T47D (cell line): ENCODE measurements around the gene RTN4R.

ENCODE experiments used
- DNase-seq, 2 experiments: peaks; one replicate each; pipeline versions ENCODE4 v3.0.0 to v3.0.0-alpha.2; 2011 to 2012; ENCODE audit warnings: low read depth in 1 of 2, low spot score in 1 of 2
- JUND ChIP-seq: IDR thresholded peaks from 2 replicates; pipeline ENCODE4 v1.6.1; 2012; ENCODE audit warnings: low read depth
- in situ Hi-C: cut with HindIII; loops from 2 replicates; pipeline ENCODE4 v1.10.0; 2016; ENCODE audit warnings: low sequenced_read_pairs, low pct_unique_long_range_greater_than_20kb

RTN4R gene

DNA sequence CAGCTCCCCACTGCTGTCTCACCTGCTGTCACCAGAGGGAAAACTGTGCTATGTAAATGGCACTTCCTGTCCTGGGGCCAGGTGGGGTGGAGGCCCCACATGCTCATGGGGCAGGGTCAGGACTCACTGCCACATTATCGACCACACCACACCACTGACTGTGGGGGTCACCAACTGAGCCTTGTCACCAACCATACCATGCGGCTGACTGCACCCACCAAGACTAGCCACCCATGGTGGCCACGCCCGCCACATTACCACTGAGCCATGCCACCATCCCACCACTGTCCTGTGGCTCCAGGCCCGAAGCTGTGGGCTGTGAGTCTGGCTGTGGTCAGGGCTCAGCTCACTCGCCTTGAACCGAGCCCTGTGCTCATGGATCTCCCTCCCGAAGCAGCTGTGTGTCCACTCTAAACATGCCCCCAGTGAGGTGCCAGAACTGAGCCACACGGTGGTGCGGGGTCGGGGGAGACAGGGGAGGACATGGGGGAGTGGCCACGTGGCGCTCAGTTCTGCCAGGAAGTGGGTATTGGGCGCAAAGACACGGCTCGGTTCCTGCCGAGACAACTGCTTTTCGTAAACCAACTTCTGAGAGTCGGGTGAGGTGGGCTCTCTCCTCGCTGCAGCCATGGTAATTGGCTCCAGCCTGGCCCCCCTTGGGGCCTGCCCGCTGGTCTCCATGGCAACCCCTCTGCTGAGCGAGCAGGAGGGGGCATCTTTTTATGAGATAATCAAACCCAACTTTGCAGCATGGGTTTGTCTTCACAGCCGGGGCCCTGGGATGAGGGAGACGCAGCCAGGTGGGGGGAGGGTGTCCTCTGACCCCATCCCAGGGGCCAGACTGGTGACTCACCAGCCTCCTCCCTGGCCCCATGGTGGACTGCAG is 23.2 kb downstream of the RTN4R start:
- DNase-seq, result no peak
- in situ Hi-C loops, result no loop called here
- no peak for TF ChIP-seq JUND

DNA sequence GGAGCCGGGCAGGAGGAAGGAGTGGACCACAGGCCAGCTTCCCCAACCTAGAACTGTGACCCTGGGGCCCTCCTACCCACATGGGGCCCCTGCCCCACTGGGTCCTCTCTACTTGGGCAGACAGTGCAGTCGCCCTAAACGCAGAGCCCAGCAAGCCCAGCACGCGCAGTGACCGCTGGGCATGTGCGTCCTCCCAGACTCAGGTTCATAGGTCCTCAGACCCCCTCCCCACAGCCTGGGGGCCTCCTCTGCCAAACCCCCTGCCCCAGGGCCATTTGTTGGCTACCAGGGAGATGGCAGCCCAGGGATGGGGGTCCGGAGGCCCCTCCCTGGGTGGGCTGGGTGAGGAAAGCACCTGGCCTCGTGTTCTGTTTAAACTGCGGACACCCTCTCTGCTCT is 23.9 kb downstream of the RTN4R start:
- no peak for TF ChIP-seq JUND
- no peak for DNase-seq
- in situ Hi-C loops, result no loop called here

DNA sequence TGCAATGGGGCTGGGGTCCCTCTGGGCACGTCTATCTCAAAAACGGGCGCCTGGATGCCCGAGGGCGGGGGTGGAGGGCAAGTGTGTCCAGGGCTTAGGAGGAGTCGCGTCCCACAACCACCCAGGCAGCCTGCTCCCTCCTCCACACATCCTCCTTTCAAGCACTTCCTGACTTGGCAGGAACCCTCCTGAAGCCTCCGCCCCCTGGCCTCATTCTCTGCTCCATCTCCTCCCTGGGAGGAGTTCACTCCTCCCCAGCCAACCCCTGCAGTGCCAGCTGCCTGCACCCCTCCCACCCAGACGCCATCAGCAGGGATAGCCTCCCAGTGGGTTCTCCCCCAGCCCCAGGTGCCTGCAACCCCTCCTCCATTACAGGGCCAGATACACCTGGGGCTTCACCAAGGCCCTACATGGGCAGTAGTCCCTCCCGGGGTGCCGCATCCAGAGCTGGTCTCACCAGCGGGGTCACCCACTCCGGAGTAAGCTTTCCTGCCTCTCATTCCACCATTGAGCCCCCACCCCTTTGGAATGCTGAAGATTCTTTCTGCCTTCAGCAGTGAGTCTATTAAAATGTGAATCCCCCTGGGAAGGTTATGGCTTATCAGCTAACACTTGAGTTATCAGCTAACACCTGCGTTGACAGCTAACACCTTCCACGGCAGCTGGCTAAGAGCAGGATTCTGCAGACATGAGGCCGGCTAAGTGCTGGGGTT is 24.4 kb downstream of the RTN4R start:
- peak; percentile 56 to 70 for DNase-seq
- no peak for TF ChIP-seq JUND
- in situ Hi-C loops, result no loop called here

DNA sequence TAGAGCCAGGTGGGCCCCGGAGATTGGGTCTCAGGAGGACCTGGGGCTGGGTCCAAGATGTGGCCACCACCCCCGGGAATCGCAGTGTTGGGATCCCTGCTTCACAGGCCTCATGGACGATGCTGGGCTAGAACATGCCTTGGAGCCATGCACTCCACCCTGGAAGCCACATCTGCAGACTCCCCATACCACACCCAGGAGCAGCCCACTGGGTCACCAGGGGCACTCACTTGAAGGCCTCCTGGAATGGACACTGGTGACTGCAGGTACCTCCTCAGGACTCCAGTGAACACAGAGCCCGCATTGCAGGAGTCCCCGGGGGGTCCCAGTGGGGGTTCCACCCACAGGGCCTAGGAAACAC is 25.0 kb downstream of the RTN4R start:
- in situ Hi-C loops, result no loop called here
- DNase-seq, result no peak
- no peak for TF ChIP-seq JUND

DNA sequence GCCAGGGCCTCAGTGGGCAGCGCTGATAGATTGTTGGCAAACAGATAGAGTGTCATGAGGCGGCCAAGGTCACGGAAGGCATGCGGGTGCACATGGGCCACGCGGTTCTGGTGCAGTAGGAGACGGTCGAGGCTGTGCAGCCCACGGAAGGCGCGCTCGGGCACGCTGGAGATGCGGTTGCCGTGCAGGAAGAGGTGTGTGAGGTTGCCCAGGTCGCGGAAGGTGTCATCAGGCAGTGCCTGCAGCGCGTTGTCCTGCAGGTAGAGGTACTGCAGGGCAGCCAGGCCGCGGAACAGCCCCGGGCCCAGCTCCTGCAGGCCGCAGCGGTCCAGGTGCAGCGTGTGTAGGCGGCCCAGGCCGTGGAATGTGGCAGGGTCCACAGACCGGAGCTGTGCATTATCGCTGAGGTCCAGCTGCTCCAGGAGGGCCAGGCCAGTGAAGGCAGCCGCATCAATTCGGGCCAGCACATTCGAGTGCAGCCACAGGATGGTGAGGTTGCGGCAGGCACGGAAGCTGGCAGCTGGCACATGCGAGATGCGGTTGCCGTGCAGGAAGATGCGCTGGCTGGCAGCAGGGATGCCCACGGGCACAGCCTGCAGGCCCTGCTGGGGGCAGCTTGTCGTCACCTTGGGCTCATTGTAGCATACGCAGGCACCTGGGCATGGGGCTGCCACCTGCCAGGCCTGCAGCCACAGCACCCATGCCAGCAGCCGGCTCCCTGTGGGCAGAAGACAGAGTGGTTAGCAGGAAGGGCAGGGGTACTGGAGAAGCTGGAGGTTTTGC is 25.5 kb downstream of the RTN4R start:
- TF ChIP-seq JUND, result no peak
- in situ Hi-C loops, result no loop called here
- DNase-seq, result no peak

DNA sequence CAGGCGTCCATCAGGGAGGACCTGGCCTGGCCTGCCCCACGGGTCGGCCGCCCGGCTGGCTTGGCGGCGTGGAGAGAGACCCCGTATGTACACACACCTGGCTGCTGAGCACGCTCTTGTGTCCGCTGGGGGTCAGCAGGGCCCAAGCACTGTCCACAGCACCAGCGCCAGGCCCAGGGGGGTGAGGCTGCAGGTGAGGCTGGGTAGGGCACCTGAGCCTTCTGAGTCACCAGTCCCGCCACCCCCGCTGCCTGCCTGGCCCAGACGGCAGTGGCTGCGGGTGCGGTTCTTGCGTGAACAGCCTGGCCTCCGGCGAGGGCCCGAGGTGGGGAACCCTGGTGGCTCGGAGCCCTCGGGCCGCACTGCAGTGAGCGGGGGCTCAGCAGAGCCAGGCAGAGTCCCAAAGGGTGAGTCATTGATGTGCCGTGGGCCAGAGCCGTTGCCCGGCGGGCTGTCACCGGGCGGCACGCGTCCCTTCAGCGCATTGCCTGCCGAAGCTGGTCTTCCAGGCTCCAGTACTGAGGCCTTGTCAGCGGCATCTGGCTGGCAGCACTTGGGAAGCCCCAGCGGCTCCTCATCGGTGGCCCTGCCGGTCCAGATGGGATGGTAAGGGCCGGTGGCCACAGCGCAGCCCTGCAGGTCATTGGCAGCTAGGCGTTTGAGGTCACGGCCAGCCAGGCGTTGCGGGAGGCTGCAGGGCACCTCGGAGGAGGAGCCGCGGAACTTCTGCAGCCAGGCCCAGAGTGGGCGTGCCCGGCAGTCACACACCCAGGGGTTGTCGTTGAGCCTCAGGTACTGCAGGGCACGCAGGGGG is 26.3 kb downstream of the RTN4R start:
- in situ Hi-C loops, result no loop called here
- DNase-seq, result no peak
- TF ChIP-seq JUND, result no peak

DNA sequence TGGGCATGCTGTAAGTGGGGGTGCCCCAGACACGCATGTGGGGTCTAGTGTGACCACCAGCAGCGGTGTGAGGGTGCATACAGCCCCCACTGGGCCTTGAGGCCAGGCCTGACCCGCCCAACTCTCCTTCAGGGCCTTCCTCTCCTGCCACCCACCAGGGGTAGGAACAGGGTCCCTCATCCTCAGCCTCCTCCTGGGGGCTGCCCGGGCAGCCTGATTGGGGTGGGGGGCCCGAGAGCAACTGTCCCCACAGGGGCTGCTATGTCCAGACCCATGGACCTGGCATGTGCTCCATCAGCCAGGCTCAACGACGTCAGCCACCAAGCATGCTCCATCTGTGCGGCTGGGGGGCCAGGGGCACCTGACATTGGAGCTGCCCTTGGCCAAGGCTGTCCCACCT is 27.2 kb downstream of the RTN4R start:
- TF ChIP-seq JUND, result no peak
- in situ Hi-C loops, result no loop called here
- no peak for DNase-seq

DNA sequence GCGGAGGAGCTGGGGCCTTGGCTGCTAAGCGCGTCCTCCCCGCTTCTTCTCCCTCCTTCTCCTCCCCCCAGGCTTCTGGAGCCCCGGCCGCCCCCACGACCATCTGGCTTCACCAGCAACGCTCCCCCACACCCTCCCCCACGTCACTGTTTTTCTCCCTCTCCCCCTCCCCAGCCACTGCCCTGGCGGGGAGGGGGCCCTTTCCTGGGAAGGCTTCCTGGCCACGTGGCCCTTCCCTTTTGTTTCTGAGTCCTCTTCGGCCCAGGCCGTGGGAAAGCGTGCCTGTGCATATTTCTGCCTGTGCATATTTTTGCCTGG is 27.7 kb downstream of the RTN4R start:
- DNase-seq, result no peak
- TF ChIP-seq JUND, result no peak
- in situ Hi-C loops, result no loop called here

DNA sequence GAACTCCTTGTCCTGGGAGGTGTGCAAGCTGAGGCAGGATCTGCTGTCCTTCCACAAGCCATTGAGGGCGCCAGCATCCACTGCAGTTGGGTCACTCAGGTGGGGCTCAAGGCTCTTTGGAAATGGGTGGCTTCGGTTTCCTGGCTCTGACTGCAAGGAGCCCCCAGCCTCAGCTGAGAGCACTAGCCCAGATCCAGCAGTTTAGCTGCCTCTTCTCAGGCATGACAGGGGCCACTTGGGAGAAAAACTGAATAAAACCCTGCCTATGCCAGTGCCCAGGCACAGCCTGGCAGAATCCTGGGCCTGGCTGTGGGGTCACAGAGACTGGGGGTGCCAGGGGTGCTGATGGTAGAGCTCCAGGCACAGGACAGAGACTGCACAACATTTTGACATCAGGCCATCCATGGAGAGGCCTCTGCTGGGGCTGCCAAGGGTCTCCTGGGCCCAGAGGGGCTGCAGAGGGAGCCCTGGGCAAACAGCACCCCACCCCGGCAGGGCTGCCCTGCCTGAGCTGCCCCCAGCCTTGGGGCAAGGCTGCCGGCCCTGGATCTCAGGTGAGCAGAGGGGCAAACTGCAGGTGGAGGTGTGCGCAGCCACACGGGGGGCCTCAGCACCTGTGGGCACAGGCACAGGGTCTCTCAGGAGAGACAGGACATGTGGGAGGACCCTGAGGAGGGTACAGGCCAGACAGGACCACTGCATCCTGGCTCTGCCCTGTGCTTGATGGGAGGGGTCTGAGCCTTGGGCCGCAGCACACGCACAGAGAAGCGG is 28.3 kb downstream of the RTN4R start:
- TF ChIP-seq JUND, result no peak
- DNase-seq, result no peak
- in situ Hi-C loops, result no loop called here

DNA sequence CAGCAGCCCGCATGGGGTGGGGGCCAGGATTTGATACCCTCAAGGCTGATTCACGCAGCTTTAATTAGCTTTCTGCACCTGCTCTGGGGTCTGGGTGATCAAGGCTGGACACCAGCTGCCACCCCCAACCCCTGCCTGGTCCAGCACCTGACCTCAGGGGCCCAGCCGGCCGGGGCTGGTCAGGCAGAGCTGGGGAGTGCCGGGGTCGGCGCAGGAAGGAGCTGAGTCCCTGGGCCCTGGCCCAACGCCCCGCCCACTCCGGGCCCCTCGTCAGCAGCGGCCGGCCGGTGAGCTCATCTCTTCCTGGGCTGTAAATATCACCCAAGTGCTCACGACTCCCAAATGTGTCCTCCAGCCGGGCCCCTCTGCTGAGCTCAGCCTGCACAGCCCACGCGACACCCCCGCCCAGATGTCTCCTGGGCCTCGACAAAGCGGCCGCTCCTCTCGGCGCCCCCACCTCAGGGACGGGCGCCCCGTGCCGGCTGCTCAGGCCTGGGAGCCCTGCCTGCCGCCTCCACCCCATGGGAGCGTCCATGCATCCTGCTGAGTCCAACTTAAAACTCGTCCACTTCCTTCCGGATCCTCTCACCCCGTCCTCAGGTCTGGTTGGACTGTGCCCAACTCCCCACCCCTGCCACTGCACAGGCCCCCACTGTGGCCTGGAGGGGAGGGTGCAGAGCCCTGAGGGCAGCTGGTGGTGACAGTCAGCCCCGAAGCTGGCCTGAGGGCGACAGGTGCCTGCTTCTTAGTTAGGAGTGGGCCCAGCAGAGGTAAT is 29.0 kb downstream of the RTN4R start:
- TF ChIP-seq JUND, result no peak
- in situ Hi-C loops, result no loop called here
- DNase-seq, result no peak

DNA sequence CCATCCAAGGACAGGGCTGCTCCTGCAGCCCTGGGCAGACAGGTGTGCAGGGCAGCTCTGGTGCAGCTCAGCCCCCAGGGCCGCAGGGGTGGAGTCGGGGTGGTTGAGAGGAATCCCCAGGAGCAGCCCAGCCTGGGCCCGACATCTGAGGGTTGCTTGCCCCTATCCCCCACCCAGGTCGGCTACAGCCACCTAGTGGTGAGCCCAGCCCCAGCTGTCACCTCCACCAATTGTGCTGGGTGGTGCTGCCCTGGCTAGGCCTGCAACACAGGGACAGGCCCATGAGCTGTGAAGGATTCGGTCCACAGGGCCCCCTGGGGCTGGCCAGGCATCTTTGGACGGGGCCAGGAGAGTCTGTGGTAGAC is 29.6 kb downstream of the RTN4R start:
- TF ChIP-seq JUND, result no peak
- DNase-seq, result peak; percentile 60 to 90
- in situ Hi-C loops, result no loop called here
